ENCODE measurements around the gene IGSF5.
"Not testable (repeated sequence)": the region's sequence is repeated elsewhere in the genome, so short reads cannot be mapped to it uniquely, and the experiment has no call there.

Gene IGSF5

GRCh38 chr21:39744883-39745282 lies at the start of gene IGSF5:
IGSF5 (plus strand) TSS chr21:39745183; CDS start chr21:39745510, 327 bp downstream.
- DNase-seq: not testable (repeated sequence)

DNA sequence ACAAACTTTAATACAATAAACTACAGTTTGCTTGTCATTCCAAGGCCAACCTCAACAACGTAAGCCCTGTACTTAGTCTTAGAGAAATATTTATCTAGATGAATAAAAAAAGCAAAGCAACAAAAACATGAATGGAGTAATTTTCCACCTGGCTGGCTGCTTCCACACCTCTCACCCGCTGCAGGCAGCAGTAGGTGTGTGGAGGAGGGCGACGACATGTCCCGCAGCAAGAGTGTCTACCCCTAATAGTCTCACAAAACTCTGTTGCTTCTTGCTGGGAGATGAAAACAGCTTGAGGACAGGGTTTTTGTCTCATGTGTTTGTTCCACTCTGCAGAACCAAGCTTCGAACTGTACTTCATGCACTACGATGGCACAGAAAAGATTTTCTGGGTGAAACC lies 48.8 kb upstream of the IGSF5 start:
- no peak for DNase-seq

GRCh38 chr21:39696618-39697017 lies 48.4 kb upstream of the IGSF5 start:
- no peak for DNase-seq

- DNase-seq: no peak
Measured at GRCh38 chr21:39700318-39700717, 44.7 kb upstream of the IGSF5 start.

- DNase-seq: no peak
Measured at GRCh38 chr21:39703578-39703977, 41.4 kb upstream of the IGSF5 start.

DNA sequence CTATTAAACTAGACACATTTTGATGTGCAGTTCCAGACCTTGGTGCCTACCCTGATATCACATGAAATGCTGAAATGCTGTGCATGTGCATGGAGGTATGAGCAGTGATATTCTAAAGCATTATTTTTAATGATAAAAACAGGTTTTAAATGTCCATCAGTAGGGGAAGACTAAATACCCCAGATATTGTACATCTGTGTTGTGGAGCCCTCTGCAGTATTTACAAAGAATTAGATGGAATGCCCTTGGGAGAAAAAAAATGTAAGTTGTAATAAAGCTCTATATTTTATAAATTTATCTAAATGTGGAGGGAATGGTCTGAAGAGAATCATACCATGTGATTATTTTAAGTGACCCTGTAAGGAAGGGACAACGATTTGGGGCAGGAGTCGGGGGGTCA lies 39.1 kb upstream of the IGSF5 start:
- no peak for DNase-seq

DNA sequence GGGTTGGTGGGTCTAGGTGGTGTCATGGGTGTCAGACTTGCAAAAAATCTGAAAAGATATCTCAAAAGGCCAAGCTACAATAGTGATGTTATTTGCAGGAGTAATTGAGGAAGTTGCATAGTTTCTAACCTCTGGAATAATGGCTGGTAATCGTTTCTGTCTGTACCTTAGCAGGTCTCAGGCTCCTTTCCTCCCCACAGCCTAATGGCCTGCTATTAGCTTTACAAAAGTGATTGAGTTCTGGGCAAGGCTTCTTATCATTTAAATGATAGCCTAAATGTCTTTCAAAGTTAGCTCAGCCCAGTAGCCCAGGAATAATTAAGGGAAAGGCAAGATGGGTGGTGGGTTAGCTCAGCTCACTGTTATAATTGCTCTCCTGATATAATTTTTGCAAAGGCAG lies 37.7 kb upstream of the IGSF5 start:
- no peak for DNase-seq

DNA sequence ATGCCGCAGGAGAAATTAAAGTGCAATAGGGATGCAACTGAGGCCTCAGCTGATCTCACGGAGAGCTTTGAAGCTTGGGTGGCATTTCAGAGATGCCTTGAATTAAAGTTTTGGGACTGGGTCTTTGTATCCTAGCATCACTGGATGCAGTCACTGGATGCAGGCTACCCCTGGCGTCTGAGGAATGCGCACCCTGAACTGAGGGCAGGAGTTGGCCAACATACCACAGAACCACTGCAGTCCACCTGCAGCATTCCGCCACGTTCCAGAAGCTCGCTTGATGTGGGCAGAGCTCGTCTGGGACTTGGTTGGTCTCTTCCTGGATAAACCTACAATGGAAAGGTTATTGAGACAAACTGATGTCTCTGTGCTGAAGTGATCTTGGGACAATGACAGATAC lies 34.1 kb upstream of the IGSF5 start:
- no peak for DNase-seq

DNA sequence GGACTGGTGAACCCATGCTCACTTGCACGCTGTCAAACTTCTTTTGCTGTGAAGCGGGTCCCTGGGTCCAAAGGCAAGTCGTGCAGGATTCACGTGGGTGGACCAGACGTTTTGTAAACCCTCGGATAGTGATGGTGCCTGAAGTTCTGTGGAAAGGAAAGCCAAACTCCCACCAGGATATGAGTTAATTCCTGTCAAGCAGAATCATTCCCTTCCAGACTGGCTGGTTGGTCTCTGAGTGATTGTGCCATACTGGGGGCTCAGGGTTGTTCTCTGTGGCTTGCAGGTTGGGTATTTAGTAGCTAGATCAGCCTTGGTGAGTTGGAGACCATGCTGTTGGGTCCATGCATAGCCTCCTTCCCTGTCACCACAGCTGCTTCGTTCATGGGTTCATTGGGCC lies 32.7 kb upstream of the IGSF5 start:
- no peak for DNase-seq

- DNase-seq: no peak
Measured at GRCh38 chr21:39712976-39713375, 32.0 kb upstream of the IGSF5 start.

DNA sequence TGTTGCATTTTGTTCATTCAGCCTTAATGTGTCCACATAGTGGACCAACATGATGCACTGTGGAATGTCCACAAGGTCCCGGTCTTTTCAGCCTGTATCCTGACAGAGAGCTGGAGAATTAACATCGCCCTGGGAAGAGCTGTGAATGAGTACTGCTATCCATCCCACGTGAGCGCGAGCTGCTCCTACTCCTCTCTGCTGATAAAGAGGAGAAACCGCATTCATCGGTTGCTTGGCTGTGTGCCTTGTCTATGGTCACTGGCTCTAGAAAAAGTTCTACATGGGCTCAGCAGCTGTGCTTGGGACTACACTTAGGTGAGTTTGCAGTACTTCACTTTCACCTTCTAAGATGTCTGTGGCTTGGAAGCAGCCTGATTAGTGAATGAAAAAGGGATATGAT lies 31.1 kb upstream of the IGSF5 start:
- DNase-seq: no peak

- DNase-seq: no peak
Measured at GRCh38 chr21:39714331-39714730, 30.7 kb upstream of the IGSF5 start.

- DNase-seq: no peak
Measured at GRCh38 chr21:39715804-39716397, 29.1 kb upstream of the IGSF5 start.

DNA sequence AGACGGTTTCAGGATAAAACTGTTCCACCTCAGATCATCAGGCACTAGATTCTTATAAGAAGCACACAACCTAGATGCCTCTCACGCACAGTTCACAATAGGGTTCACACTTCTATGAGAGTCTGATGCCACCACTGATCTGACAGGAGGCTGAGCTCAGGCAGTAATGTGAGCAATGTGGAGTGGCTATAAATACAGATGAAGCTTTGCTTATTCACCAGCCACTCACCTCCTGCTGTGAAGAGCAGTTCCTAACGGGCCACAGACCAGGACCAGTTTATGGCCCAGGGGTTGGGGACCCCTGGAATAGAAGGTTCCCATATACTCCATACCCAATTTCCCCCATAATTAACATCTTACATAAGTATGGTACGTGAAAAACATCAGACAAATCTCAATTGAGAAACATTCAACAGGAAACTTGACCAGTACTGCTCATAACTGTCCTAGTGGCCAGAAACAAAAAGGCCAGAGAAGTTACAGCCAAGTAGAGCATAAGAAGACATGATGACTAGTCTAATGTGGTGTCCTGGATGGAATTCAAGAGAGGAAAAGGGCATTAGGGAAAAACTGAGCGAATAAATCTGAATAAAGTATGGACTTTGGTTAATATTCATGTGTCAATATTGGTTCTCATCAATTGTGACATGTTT lies 24.7 kb upstream of the IGSF5 start:
- no peak for DNase-seq

DNA sequence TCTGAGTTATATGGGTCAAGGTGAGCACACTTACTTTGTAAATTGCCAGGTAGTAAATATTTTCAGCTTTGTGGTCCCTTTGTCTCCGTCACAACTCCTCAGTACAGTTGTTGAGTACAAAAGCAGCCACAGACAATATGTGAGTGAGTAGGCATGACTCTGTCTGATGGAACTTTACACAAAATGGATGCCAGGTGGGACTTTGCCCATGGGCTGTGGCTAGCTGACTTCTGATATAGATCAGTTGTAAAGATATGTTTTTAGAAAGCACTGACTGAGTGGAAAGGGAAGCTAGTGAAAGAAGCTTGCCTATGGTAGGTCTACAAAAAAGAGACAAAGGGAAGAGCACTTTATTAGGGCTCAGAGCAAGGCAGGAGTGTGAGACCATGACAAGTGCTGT lies 23.1 kb upstream of the IGSF5 start:
- DNase-seq: no peak

DNA sequence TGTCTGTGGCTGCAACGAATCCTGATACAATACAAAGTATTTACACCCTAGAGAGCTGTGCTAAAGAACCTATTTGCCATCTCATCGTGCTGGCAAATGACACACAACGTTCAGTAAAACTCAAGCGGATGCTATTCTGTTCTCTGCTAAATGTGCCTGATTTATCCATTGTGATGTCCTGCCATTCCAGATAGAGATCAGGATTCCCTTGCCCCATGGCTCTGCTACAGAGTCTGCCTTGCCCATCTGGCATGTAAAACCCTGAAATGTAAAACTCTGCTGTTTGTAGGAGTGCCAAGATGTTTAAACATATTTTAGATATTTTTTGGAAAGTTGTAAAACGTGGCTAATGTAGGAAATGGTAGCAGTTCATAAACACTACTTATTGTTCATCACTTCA lies 20.0 kb upstream of the IGSF5 start:
- DNase-seq: no peak

DNA sequence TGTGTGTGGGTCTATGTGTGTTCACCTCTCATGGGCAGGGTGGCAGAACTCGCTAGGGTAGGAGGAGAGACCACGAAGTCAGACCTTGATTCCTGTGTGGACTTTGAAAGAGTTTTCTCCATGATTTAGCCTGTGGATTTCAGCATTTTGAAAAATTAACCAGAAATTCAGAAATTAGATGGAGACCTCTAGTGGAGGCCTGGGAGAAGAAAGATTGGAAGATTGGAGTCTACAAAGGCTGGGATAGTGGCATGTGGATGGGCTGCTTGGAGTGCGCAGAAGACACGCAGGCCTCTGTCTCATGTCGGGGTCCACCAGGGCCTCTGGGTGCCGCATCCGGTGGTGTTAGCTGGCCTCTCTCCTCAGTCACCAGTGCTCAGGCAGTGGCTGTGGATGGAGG lies 18.9 kb upstream of the IGSF5 start:
- no peak for DNase-seq

DNA sequence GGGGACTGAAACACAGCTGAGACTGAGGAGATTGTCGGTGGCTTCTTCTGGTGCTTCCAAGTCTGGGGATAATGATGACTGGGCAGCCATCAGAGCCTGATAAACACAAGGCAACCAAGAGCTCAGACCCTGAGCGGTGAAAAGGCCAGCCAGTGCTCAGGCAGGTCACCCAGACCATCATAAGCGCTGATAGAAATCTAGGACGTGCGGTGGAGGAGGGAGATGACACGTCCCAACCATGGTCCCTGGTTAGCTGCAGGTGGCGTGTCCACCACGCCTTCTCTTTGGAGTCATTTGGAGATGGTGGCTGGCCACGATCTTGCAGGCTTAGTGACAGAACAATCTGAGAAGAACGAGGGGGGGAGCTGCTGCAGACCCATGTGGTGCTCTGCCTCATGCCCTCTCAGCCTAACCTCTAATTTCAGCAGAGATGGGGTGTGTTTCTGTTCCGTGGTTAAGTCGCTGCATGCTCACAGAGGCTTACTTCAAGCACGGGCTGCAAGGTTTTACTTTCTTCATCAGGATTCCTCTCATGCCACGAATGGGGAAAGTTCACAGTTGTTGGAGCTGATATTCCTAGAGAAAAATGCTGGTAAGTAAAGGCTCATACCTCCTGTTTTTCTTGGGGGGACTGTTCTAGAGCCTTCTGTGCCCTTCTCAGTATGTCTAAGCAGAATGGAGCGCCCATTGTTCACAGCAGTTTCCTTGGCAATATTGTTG lies 17.4 kb upstream of the IGSF5 start:
- no peak for DNase-seq

GRCh38 chr21:39728341-39728740 lies 16.6 kb upstream of the IGSF5 start:
- no peak for DNase-seq

DNA sequence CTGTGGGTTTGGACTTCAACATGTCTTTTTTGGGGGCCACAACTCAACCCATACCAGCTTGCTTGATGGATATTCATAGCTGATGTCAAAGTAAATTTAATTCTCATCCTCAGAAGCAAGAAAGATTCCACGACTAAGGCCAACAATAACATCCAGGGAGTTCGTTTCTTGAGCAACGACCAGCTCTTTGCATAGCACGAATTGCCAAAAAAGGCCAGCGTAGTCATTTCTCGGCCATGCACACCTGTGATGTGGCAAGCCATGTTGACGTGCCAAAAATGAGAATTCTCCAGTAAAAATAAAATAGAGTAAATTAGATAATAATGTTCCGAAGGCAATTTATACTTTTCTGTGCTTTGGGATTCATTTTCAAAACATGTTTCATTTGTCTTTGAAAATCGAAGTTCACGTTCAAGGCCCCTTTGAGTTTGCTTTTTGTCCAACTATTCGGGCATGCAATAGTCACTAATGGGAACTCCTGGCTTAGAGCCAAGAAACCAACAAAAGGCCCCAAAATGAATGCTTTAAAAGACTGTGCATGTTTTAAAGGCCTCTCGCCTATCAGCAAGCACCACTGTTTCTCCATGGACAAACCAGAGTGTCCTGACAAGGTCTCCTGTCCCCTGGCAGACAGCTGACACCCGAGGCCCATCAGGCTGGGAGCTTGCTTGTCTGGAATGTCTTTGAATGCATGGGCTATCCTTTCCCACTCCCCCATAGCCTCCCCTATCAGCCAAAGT lies 14.4 kb upstream of the IGSF5 start:
- no peak for DNase-seq

GRCh38 chr21:39736716-39737115 lies 8.3 kb upstream of the IGSF5 start:
- no peak for DNase-seq

DNA sequence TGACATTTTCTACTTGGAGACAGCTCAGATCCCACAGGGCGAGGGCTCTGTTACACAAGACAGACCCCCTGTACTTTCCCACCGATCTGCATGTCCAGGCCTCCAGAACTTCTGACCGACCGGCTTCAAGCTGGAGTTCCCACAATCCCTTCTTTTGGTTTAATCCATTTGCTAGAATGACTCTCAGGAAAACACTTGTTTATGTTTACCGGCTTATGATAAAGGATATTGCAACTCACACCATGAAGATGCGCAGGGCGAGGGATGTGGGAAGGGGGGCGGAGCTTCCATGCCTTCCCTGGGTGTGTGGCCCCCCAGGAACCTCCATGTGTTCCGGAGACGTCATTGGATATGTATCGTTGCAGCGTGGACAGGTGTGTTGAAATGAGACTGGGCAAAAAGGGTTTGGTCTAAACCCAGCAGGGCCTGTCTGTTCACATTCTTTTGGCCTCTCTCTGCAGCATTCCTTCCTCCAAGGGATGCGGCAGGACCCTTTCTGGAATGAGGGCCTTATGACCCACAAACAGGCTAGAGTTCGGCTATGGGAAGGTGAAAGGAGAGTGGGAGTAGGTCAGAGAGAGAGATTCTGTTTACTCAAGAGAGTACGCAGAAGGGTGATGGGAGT lies 7.5 kb upstream of the IGSF5 start:
- DNase-seq: no peak

- no peak for DNase-seq
Measured at GRCh38 chr21:39738566-39738965, 6.4 kb upstream of the IGSF5 start.

All from DMS 273 treated with DMSO at 0.1 percent for 48 hours (cell line).